ENCODE results near the gene TMEFF2. TPM values are rescaled to one million over a fixed set of nuclear protein-coding genes. Genes with fewer than 3 reads are reported as not detected.
"Not testable (repeated sequence)": the region's sequence is repeated elsewhere in the genome, so short reads cannot be mapped to it uniquely, and the experiment has no call there.

TMEFF2 gene
- total and polyA plus RNA-seq, 2 experiments from 2014 or later, result 1.7 to 2.2 TPM

GRCh38 chr2:191922736-191923651 is 271.7 kb downstream of the TMEFF2 start:
- peaks cover 10% of the 10 kb centered on the region for H3K36me3 Mint-ChIP-seq (ENCODE audit: low read depth)
- no peak overlapping the region for H3K4me3 Mint-ChIP-seq
- no peak overlapping the region for H3K4me2 ChIP-seq
- ATAC-seq (no peak), DNase-seq (ENCODE audit: low spot score) (no peak)
- H3K4me1 ChIP-seq (ENCODE audit: insufficient read depth), result peaks cover 12% of the 10 kb centered on the region
- 0 out of 2 replicates have a peak, but pooled peaks cover 4% of the 10 kb centered on the region for H3F3A ChIP-seq (replicated peaks; ENCODE audit: low read depth)
- H3K27ac Mint-ChIP-seq, result no peak overlapping the region
- no peak overlapping the region for H3K4me3 ChIP-seq
- peaks cover 17% of the 10 kb centered on the region for H3K4me1 Mint-ChIP-seq
- H4K20me1 ChIP-seq (replicated peaks; ENCODE audit: insufficient read depth), result no peaks in the 10 kb centered on the region
- no peaks in the 10 kb centered on the region for H3K36me3 ChIP-seq (ENCODE audit: insufficient read depth)
- H3K27me3 Mint-ChIP-seq (ENCODE audit: insufficient read depth, low read depth, poor library complexity), result no peaks in the 10 kb centered on the region
- H3K27ac ChIP-seq (ENCODE audit: low read depth), result no peak overlapping the region
- peaks cover 14% of the 10 kb centered on the region; the same call in 2 of the 3 replicates for H3K9me3 Mint-ChIP-seq
- H3K9me2 ChIP-seq (ENCODE audit: insufficient read depth), result no peaks in the 10 kb centered on the region
- no peak for TF ChIP-seq REST (IDR thresholded peaks at IDR 0.05; ENCODE audit: unreplicated experiment)
- no peaks in the 10 kb centered on the region for H3K79me2 ChIP-seq (replicated peaks; ENCODE audit: insufficient read depth)
- no peak overlapping the region; the same call in 1 of the 2 replicates for H2AFZ ChIP-seq
- no peaks in the 10 kb centered on the region for H3K27me3 ChIP-seq (ENCODE audit: insufficient read depth)

GRCh38 chr2:191921650-191922049 is 273.1 kb downstream of the TMEFF2 start:
- H3K27ac ChIP-seq (ENCODE audit: low read depth); H3K36me3 Mint-ChIP-seq (ENCODE audit: low read depth); H3F3A ChIP-seq (replicated peaks; ENCODE audit: low read depth); H3K27me3 ChIP-seq (ENCODE audit: insufficient read depth); H3K9me2 ChIP-seq (ENCODE audit: insufficient read depth); ATAC-seq; H2AFZ ChIP-seq; H3K4me3 Mint-ChIP-seq; H3K79me2 ChIP-seq (replicated peaks; ENCODE audit: insufficient read depth); H3K36me3 ChIP-seq (ENCODE audit: insufficient read depth); H3K4me2 ChIP-seq; H3K4me3 ChIP-seq; H3K4me1 ChIP-seq (ENCODE audit: insufficient read depth); H4K20me1 ChIP-seq (replicated peaks; ENCODE audit: insufficient read depth); H3K27ac Mint-ChIP-seq; DNase-seq (ENCODE audit: low spot score); H3K27me3 Mint-ChIP-seq (ENCODE audit: insufficient read depth, low read depth, poor library complexity): not testable (repeated sequence)
- H3K4me1 Mint-ChIP-seq, result peaks cover 13% of the 10 kb centered on the region
- peaks cover 14% of the 10 kb centered on the region; the same call in 2 of the 3 replicates for H3K9me3 Mint-ChIP-seq

- Histone ChIP-seq H3K4me3 (no peak overlapping the region), H3K4me1 (ENCODE audit: insufficient read depth) (no peaks in the 10 kb centered on the region; the same call in 1 of the 2 replicates), H3F3A (replicated peaks; ENCODE audit: low read depth) (no peaks in the 10 kb centered on the region), H4K20me1 (replicated peaks; ENCODE audit: insufficient read depth) (no peaks in the 10 kb centered on the region), H3K79me2 (replicated peaks; ENCODE audit: insufficient read depth) (no peaks in the 10 kb centered on the region), H2AFZ (no peak overlapping the region), H3K27ac (ENCODE audit: low read depth) (no peak overlapping the region), H3K4me2 (no peak overlapping the region), H3K27me3 (ENCODE audit: insufficient read depth) (no peaks in the 10 kb centered on the region), H3K36me3 (ENCODE audit: insufficient read depth) (no peaks in the 10 kb centered on the region), H3K9me2 (ENCODE audit: insufficient read depth) (peaks cover 6% of the 10 kb centered on the region; the same call in 1 of the 2 replicates)
- Mint-ChIP-seq H3K9me3 (peaks cover 14% of the 10 kb centered on the region; the same call in 2 of the 3 replicates), H3K4me3 (no peak overlapping the region), H3K36me3 (ENCODE audit: low read depth) (peaks cover 10% of the 10 kb centered on the region), H3K27ac (no peak overlapping the region), H3K4me1 (peaks cover 14% of the 10 kb centered on the region), H3K27me3 (ENCODE audit: insufficient read depth, low read depth, poor library complexity) (no peaks in the 10 kb centered on the region)
- DNase-seq (ENCODE audit: low spot score), result no peak
- no peak for ATAC-seq
- no peak for TF ChIP-seq EZH2phosphoT487 (IDR thresholded peaks at IDR 0.05; ENCODE audit: unreplicated experiment)
- TF ChIP-seq ZNF462 (CRISPR knock-in tag; IDR thresholded peaks at IDR 0.05), result no peak
- no peak for TF ChIP-seq STAT1 (IDR thresholded peaks at IDR 0.05; ENCODE audit: unreplicated experiment)
These were observed 274.2 kb downstream of the TMEFF2 start for GRCh38 chr2:191920502-191920901.
